ENCODE results near the gene CCDC97. TPM values are rescaled to one million over a fixed set of nuclear protein-coding genes. Genes with fewer than 3 reads are reported as not detected.
A peak's percentile ranks its signal among the peaks of the same experiment; 100 is the strongest.

CCDC97 gene
- total RNA-seq, 2 donors from 2014 or later = 24.1 to 26.3 TPM

DNA sequence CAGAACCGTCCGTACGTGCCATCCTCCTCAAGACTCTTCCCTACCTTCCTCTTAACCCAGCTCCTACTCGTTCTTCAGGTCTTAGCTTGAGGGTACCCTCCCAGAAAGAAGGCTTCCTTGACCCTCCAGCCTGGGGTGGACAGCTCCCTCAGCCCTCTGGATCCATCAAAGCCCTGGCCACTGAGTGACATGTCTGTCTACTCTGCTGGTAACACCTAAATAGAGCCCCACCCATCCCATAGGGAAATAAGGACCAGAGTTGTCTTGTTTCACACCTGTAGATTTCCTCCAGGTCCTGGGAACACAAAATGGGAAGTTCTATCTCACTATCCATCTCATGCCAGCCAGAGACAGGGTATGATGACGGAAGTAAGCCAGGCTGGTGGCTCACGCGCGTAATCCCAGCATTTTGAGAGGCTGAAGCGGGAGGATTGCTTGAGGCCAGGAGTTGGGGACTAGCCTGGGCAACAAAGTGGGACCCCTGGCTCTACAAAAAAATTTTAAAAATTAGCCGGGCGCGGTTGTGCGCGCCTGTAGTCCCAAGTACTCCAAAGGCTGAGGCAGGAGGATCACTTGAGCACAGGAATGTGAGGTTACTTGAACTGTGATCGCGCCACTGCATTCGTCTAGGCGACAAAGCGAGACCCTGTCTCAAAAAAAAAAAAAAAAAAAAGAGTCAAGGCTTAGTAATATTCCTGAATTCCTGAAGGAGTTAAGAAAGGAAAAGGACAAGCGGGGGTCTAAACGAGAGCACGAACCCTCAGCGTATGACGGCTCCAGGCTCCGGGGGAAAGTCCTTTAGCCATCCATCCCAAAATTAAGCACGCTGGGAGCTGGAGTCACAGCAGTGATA, 566 bp upstream of the CCDC97 start:
- DNase-seq (peak in 1 of 2 donors; percentile 42), ATAC-seq (peak; percentile 63)
- intact Hi-C loops (cut with DNase I, micrococcal nuclease) = loop anchor here in 1 of 2 donors (10.0 kb wide), 1 partner anchor 105 kb away; no protein-coding TSS in a partner anchor

DNA sequence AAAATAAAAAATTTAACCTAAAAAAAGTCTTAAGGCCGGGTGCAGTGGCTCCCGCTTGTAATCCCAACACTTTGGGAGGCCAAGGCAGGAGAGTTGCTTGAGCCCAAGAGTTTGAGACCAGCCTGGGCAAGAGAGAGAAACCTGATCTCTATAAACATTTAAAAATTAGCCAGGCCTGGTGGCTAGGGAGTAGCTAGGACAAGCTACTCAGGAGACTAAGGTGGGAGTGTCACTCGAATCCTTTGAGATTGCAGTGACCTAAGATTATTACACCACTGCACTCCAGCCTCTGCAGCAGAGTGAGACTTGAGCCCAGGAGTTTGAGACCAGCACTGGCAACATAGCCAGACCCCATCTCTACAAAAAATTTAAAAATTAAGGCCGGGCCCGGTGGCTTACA, 1.1 kb downstream of the CCDC97 start:
- no peak for ATAC-seq
- intact Hi-C loops (cut with DNase I, micrococcal nuclease) = no loop called here
- DNase-seq = no peak

DNA sequence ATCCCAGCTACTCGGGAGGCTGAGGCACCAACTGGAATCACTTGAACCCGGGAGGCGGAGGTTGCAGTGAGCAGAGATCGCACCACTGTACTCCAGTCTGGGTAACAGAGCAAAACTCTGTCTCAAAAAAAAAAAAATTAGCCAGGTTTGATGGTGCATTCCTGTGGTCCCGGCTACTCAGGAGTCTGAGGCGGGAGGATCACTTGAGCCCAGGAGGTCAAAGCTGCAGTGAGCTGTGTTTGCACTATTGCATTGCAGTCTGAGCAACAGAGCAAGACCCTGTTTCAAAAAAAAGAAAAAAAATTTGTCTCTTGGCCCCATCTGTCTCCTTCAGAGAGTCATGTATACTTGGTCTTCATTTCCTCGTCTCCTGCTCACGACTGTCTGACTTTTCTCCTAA, 1.6 kb downstream of the CCDC97 start:
- no peak for ATAC-seq
- DNase-seq = no peak
- intact Hi-C loops (cut with DNase I, micrococcal nuclease) = no loop called here

- DNase-seq (no peak), ATAC-seq (no peak)
- intact Hi-C loops (cut with DNase I, micrococcal nuclease) = no loop called here
Observed at GRCh38 chr19:41316306-41316920, 6.4 kb downstream of the CCDC97 start.

DNA sequence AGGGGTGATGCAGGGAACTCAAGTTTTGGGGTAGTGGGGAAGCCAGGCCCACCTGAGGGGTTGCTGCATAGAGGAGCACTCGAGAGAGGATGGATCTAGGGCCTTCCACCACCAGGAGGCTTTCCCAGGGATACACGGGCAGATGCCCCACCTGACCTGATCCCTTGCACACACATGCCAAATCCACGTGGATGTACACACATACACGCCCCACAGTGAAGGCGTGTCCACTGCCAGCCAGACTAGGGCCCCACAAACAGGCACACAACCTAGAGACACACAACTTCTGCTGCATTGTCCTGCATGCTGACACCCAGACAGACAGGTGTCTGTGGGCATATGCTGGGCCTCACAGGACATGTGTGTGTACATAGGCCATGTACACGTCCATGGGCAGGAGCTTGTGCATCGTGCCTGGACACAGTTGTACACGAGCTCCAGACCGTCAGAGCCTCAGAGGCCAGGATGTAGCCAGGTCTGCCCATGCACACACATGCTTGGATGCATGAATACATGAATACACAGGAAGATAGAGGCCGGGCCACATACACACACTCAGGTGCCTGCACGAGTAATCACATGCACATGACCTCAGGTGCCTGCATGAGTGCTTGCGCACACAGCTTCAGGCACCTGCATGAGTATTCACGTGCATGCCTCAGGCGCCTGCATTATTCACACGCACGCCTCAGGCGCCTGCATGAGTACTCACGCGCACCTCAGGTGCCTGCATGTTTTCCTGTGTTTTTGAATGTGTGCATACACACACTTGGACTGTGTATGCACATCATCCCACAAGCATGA, 8.9 kb downstream of the CCDC97 start:
- no peak for DNase-seq
- intact Hi-C loops (cut with DNase I, micrococcal nuclease) = no loop called here
- peak; percentile 24 for ATAC-seq

DNA sequence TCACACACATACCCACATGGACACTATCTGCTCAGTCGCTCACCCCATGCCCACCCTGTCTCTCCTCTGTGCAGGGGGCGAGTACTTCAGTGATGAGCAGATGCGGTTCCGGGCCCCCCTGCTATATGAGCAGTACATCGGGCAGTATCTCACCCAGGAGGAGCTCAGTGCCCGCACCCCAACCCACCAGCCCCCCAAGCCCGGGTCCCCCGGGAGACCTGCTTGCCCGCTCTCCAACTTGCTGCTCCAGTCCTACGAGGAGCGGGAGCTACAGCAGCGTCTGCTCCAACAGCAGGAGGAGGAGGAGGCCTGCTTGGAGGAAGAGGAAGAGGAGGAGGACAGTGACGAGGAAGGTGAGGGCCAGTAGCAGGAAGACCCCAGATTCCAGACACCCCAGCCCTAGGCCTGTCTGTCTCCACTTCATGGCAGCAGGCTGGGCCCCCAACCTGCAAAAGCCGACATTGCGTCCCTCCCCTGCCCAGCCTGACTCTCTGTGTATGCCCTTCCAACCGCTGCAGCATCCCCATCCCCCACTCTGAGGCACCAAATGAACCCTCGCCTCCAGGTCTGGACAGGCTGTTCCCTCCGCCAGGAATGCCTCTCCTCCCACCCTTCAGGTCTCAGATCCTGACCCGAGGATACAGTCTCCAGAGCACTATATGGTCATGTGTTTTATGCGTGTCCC, 9.7 kb downstream of the CCDC97 start:
- DNase-seq (no peak), ATAC-seq (no peak)
- intact Hi-C loops (cut with DNase I, micrococcal nuclease) = no loop called here

GRCh38 chr19:41320185-41320518, 10.2 kb downstream of the CCDC97 start:
- ATAC-seq (no peak), DNase-seq (no peak)
- intact Hi-C loops (cut with DNase I, micrococcal nuclease) = no loop called here

DNA sequence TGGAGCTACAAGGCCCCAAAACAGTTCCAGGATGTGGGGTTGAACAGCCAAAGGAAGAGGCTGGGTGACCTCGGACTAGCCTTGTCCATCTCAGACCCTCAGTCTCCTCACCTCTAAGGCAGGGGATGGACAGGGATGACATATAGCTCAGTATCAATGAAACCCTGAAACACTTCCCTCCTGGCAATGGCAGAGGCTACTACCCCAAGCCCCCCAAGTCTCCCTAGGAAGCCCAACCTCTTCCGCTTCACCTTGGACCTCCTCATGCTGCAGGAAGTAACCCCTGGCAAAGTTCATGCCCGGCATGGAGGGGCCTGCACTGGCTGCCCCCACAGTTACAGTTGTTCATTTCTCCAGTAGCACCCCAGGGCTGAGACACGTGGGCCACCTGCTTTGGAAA, 10.6 kb downstream of the CCDC97 start:
- ATAC-seq (no peak), DNase-seq (no peak)
- intact Hi-C loops (cut with DNase I, micrococcal nuclease) = no loop called here

DNA sequence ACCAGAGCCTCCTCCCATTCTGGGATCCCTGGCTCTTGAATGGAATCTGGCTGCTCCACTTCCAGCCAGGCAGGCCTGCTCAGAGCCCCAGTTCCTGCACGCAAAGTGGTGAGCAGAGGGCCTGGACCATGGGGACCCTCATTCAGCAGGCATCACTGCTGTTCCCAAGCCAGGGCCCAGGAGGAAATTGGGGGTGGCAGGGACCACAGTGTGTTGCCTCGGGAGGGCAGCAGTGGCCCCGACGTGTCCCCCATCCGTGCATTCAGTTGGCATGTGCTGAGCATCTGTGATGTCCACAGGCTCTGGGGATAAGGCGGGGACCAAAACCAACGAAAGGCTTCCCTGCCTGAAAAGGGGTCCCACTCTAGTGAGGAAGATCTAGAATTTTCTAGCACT, 11.2 kb downstream of the CCDC97 start:
- DNase-seq (no peak), ATAC-seq (no peak)
- intact Hi-C loops (cut with DNase I, micrococcal nuclease) = no loop called here

DNA sequence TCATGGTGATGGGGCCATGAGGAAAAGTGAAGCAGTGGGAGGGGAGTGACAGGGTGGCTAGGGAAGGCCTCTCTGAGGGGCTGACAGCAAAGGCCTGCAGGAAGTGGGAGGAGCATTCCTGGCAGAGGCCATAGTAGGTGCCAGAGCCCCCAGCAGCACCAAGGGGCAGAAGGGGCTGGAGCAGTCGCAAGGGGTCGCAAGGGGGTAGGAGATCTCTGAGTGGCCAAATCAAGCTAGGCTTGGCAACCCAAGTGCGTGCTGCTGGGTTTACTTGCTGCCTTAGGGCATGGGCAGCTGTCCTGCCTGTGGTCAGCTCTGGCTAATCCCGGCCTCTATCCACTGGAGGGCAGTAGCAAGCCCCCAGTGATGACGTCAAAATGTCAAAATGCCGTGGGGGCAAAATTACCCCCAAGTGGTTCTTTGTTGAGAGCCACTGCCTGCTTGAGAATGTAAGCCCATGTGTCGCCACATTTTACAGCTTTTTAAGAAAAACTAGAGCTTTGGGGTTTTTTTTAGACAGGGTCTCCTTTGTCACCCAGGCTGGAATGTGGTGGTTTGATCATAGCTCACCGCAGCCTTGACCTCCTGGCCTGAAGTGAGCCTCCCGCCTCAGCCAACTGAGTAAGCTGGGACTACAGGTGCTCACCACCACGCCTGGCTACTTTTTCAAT, 11.8 kb downstream of the CCDC97 start:
- ATAC-seq = no peak

DNA sequence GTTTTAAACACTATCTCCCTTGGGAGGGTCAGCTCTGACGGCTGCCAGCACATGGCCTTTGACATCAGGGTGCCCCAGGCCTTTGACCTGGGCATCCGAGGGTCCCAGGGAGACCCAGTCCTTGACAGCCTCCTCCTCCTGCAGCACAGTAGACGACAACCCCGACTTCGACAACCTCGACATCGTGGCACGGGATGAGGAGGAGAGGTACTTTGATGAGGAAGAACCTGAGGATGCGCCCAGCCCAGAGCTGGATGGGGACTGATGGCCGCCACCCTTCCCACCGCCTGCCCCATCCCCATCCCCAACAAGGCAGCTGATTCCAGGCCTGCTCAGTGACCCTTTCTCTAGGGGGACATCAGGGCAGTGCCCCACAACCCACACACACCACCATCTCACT, 12.5 kb downstream of the CCDC97 start:
- DNase-seq (no peak), ATAC-seq (no peak)
- intact Hi-C loops (cut with DNase I, micrococcal nuclease) = no loop called here

More for the DNA sequence above, 11.8 kb downstream of the CCDC97 start:
- intact Hi-C loops (cut with DNase I, micrococcal nuclease) = no loop called here
- DNase-seq = no peak

GRCh38 chr19:41323023-41323422, 13.1 kb downstream of the CCDC97 start:
- DNase-seq (no peak), ATAC-seq (no peak)
- intact Hi-C loops (cut with DNase I, micrococcal nuclease) = no loop called here

DNA sequence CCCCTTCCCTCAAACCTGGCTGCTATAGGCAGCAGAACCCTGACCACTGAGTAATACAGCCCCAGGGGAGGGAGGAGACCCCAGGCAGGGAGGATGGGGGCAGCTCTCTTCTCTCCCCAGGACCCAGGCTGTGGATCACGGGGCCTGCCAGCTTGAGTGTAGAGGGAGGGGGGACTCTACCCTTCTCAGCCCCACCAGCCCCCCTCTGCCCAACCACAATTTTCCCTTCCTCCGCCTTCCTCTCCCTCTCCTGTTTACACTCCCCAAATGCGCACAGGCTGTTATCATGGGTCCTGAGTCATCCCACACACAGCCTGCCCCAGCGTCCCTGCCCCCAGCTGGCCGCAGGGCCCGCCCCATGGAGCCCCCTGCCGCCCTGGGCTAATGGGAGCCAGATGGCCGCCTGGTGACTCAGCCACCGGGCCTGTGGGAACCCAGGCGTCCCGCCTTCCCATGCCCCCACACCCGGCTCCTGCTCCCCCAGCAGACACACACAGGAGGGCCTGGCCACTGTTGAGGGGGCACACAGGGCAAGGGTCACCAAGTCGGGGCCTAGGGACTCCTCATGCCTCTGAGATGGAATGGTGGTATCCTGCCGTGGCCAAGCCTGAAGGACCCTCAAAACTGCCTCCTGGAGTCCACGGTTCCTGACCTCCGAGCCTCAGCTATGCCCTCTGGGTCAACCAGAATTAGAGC, 13.6 kb downstream of the CCDC97 start:
- intact Hi-C loops (cut with DNase I, micrococcal nuclease) = no loop called here
- DNase-seq = peak; percentile 38 to 72

GRCh38 chr19:41324231-41324702, 14.3 kb downstream of the CCDC97 start:
- intact Hi-C loops (cut with DNase I, micrococcal nuclease) = no loop called here
- ATAC-seq (no peak), DNase-seq (no peak)

More for the DNA sequence above, 13.6 kb downstream of the CCDC97 start:
- ATAC-seq = no peak

GRCh38 chr19:41324921-41325639, 15.1 kb downstream of the CCDC97 start:
- DNase-seq = peak; percentile 47 to 62
- intact Hi-C loops (cut with DNase I, micrococcal nuclease) = no loop called here
- peak; percentile 3 for ATAC-seq

DNA sequence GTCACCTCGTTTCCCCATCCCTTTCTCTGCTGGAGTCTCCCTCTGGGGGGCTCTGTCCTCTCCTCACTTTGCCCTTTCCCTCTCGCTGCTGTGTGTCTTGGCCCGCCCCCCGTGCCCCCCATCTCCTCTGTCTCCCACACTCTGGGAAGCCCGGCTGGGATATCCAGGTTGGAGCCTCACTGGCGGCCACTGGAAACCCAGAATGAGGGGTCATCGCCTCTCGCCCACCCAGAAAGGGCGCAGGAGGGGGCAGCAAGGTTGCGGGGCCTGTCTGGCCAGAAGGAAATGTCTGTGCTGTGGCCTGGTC, 15.6 kb downstream of the CCDC97 start:
- intact Hi-C loops (cut with DNase I, micrococcal nuclease) = no loop called here
- ATAC-seq = no peak
- DNase-seq = no peak

DNA sequence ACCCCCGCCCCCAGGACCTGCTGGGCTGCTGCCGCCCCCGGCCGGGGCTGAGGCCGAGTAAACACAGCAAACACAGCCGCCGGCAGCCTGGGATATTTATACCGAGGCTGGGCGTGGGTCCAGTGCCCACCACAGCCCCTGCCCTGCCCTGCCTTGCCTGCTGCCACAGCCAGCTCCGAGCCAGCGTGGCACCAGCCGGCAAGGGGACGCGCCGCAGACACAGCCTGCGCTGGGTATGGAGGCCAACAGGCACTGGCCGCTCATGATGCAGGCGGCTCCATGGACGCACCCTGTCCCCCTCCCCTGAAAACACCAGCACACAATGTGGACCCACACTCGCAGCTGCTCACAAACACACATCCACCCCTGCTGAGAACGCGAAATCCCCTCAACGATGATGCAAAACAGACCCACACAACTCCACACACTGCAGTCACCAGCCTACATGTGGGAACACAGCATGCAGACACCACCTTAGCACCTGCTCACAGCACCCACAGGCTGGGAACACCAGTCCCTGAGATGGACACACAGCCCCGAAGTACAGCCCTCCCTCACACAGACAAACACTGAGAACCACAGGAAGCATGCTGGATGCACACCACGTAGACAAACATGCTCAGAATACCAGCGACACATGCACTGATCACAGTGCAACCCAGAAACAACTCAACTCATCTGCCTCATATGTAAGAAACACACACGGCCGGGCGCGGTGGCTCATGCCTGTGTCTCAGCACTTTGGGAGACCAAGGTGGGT, 16.2 kb downstream of the CCDC97 start:
- peak in 1 of 2 donors; percentile 40 for DNase-seq
- intact Hi-C loops (cut with DNase I, micrococcal nuclease) = no loop called here
- peak; percentile 4 for ATAC-seq

Data from left colon (tissue), 2 donors.